Kidney tubule cell (primary cell): ENCODE data around the gene GFRA3.

Experiments used
- DNase-seq: peaks from one replicate; pipeline ENCODE4 v3.0.0-alpha.2; 2018; ENCODE audit warnings: low spot score

Gene GFRA3

DNA sequence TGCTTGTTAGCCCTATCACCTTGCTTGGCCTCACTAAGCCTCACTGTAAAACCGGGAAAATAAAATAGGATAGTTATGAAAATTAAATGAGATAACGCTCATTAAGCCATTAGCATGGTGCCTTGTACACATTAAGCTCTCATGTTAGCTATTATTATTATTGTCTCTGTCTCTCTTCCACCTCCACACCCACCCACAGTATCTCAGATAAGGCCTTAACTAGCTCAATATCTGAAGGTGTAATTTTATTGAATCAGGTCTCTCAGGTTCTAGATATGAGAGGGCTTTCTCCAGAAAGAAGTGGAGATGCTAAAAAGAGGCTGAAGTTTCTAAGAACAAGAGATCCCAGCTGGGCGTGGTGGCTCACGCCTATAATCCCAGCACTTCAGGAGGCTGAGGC is 27.6 kb downstream of the GFRA3 start:
- no peak for DNase-seq

- DNase-seq, result no peak
Measured at GRCh38 chr5:138246334-138246733, 28.1 kb downstream of the GFRA3 start.

DNA sequence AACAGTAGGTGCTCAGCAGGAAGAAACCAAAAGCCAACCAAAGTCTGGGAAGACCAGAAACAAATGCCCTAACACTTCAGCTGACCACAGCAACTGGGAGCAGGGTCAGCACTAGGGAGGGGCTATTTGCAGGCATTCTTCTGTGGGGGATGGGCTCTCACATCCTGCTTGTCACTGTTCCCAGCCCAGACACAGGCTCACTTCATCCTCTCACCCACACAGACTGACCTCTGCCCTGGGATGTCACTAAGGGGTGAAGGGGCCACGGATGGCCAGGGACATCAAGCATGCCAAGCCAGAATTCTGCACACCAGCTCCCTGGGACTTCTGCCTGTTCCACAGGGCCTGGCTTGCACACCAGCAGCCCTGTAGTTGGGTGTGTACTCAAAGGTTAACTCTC is 28.7 kb downstream of the GFRA3 start:
- no peak for DNase-seq

GRCh38 chr5:138243794-138244193 is 30.6 kb downstream of the GFRA3 start:
- no peak for DNase-seq

- peak; percentile 22 for DNase-seq
Measured at GRCh38 chr5:138241688-138242571, 32.5 kb downstream of the GFRA3 start.

DNA sequence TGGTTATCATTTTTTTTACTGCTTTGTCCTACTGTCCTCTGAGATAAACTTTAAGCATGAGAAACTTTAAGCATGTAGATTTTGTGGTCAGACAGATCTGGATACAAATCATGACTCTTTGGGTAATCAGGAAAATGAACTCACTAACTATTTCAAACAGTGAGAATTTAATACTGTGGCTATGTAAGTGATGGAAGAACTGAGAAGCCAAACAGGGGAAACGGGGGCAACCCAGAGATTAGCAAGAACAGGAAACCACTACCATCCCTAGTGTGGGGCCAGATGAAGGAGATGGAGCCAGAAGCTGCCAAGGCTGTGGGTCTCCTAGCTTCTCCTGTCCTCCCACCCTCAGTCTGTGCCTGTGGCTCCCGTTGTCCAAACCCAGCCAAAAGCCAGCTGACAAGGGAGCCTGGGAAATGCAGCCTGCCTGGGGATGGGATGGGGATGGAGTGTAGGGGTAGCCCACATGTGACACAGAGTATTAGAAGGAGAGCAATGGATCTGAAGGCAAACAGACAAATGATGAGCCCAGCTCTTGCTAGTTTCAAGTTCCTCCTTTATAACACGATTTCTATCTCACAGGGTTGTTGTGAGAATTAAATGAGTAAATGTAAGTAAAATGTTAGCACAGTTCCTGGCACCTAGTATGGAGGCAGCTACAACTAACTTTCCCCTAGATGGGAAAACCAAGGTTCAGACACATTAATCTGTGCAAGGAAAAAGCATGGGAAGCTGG is 33.6 kb downstream of the GFRA3 start:
- DNase-seq, result no peak

DNA sequence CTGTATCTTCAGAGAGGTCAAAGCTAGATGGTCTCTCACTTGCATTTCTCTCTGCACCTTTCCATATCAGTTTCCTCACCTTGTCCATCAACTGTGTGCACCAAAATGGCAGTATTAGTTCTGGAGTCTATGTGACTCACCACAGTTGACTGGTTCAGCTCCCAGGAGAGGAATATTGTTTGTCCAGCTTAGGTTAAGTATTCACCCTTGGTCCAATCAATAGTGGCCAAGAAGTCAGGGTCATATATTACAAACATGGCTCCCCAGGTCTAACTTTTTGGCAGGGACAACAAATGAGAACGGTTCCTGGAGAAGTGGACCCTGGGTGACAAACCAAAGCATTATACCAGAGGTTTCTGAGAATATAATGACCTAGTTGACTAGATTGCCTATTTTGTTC is 36.4 kb downstream of the GFRA3 start:
- no peak for DNase-seq

DNA sequence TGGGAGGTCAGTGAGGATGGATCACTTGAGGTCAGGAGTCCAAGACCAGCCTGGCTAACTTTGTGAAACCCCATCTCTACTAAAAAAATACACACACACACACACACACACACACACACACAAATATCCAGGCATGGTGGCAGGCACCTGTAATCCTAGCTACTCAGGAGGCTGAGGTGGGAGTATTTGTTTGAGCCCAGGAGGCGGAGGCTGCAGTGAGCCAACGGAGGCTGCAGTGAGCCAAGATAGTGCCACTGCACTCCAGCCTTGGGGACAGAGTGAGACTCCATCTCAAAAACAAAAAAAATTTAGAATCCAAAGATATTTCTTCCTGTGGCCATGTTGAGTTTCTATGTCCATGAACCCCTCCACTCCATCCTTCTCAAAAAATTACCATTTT is 39.8 kb downstream of the GFRA3 start:
- no peak for DNase-seq

DNA sequence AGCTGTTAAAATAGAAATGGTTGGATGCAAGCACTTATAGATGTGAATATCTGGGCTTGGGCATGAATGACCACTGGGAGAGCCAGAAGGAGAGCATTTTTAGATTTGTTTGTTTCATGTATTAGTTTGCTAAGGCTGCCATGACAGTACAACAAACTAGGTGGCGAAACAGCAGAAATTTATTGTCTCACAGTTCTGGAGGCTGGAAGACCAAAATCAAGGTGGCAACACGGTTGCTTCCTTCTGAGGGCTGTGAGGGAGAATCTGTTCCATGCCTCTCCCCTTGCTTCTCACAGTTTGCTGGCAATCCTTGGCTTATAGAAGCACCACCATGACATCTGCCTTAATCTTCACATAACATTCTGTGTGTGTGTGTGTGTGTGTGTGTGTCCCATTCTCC is 41.1 kb downstream of the GFRA3 start:
- DNase-seq, result no peak

DNA sequence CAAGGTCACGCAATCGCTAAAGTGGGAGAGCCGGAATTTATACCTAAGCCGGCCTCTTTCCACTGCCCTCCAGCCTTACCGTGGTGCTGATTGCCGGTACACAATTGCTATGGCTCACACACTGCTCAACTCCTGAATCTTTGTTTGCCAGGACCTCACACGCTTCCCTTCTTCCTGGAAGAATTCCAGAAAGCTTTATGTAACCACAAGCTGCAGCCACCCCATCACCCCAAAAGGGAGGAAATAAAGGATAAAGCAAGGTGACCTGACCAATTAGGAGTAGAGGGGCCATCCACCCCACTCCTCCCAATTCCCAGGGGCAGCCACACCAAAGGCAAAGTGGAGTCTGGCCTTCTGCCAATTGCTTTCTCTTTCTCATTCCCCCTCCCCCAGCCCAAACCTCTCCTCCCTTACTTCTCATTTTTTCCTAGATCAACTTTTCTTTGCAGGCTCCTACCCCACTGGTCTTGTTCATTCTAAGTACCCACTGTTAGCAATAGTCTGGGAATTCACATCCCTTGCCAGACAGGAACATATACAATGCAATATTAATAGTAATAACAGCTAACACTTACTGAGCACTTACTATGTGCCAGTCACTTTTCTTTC is 43.3 kb downstream of the GFRA3 start:
- DNase-seq, result peak; percentile 41

GRCh38 chr5:138230261-138230660 is 44.2 kb downstream of the GFRA3 start:
- DNase-seq, result no peak

DNA sequence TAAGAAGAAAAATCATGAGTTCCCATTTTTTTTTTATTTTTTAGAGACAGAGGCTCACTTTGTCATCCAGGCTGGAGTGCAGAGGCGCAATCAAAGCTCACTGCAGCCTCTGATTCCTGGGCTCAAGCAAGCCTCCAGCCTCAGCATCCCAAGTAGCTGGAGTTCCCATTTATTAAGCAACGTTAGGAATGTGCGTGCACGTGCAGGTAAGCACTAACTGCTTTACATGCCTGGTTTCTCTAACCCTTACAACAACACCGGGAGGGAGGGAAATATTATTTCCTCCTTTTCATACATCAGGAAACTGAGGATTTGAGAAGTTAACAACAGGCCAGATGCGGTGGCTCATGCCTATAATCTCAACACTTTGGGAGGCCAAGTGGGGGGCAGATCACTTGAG is 45.0 kb downstream of the GFRA3 start:
- no peak for DNase-seq

- no peak for DNase-seq
Measured at GRCh38 chr5:138226910-138227309, 47.5 kb downstream of the GFRA3 start.

DNA sequence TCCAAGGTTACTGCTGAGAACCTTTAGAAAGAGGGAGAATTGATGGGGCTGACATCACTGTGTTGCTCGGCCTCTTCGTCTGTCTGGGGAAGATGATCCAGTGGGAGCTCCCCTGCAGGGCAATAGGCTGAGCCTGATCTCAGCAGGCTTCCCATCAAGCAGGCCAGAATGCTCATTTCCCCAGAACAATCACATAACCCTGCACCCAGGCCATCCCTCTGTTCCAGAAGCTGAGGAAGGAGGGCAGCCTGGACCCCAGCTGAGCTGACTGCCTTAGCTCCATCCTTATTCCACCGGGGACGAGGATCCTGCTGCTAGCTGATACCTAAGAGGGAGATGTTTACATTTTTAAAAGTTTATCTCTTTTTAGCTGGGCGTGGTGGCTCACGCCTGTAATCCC is 49.7 kb downstream of the GFRA3 start:
- no peak for DNase-seq

GRCh38 chr5:138223532-138223931 is 50.9 kb downstream of the GFRA3 start:
- DNase-seq, result no peak

DNA sequence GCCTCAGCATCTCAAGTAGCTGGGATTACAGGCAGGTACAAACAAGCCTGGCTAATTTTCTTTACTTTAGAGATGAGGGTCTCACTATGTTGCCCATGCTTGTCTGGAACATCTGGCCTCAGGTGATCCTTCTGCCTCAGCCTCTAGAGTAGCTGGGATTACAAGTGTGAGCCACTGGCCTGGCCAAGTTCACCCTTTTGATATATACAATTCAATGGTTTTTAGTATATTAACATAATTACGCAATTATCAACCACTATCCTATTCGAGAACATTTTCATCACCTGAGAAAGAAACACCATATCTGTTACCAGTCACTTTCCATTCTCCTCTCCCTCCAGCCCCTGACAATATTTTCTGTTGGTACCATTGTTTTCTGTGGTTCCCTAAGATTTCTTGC is 57.6 kb downstream of the GFRA3 start:
- DNase-seq, result no peak

DNA sequence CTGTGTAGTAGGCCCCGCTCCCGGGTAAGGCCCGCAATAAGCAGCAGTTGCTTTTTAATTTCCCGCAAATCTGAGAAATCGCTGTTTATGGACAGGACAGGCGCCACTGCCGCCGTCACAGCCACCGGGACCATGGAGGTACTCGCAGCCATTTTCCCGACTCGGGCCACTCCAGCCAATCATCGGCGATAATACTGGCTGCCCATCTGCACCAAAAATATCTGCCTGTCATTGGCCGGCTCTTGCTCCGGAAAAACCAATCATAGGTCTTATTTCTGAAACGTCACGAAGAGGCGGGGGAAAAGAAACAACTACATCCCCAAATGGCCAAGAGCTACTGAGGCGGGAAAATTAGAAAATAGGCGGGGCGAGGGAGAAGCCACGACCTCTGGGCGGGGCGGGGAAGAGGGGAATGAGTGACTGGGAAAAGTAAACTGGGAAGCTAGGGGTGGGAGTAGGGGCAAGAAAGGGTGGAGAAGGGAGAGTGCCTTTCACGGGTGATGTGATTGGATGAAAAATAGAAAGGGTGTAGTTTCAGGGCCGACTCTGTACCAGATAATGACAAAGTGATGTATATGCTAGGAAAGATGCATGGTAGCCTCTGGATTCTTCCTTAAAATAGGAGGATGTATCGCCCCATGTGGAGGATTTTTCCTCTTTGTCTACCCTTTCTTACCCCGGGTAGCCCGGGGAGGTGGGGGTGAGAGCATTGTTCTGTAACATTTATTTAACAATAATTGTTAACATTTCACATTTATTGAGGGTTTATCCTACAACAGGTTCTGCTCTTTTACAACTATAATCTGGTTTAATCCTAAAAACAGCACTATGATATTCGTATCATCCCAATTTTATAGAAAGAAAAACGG is 61.0 kb downstream of the GFRA3 start, which contains the start of gene CDC23:
TSS of gene CDC23 (minus strand) at position 163 of the 869 bp plus-strand sequence. CDS start at position 152, 11 bp downstream.
- DNase-seq, result peak; percentile 99

- DNase-seq, result no peak
Measured at GRCh38 chr5:138212828-138213160, 61.6 kb downstream of the GFRA3 start.

DNA sequence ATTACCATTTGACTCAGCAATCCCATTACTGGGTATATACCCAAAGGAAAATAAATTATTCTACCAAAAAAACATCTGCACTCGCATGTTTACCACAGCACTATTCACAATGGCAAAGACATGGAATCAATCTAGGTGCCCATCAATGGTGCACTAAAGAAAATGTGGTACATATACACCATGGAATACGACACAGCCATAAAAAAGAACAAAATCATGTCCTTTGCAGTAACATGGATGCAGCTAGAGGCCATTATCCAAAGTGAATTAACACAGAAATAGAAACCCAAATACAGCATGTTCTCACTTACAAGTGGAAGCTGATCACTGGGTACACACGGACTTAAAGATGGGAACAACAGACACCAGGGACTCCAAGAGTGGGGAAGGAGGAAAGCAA is 63.4 kb downstream of the GFRA3 start:
- DNase-seq, result no peak
